GM19351 (cell line): ENCODE data around the gene ZCCHC4.

Source experiments
- ATAC-seq: cut with Tn5 transposase; IDR thresholded peaks from one replicate; pipeline ENCODE4 v1.9.1; 2021; ENCODE audit warnings: mild to moderate bottlenecking, moderate library complexity; ENCODE audit not compliant: unreplicated experiment

The ZCCHC4 gene

GRCh38 chr4:25312496-25313200, at the start of gene ZCCHC4:
TSS of gene ZCCHC4 (plus strand) at chr4:25312774. CDS start at chr4:25312810, 36 bp downstream.
- ATAC-seq = peak; percentile 78

GRCh38 chr4:25271866-25272265, 40.7 kb upstream of the ZCCHC4 start:
- ATAC-seq = no peak

GRCh38 chr4:25280210-25280609, 32.4 kb upstream of the ZCCHC4 start:
- ATAC-seq = no peak

GRCh38 chr4:25283948-25284347, 28.6 kb upstream of the ZCCHC4 start:
- ATAC-seq = no peak

- ATAC-seq = no peak
Observed at GRCh38 chr4:25284466-25284865, 28.1 kb upstream of the ZCCHC4 start.

- ATAC-seq = no peak
Observed at GRCh38 chr4:25290490-25291067, 22.0 kb upstream of the ZCCHC4 start.

- no peak for ATAC-seq
Observed at GRCh38 chr4:25291158-25291733, 21.3 kb upstream of the ZCCHC4 start.

GRCh38 chr4:25297528-25298242, 14.9 kb upstream of the ZCCHC4 start:
- ATAC-seq = peak; percentile 67

- no peak for ATAC-seq
Observed at GRCh38 chr4:25299476-25300203, 12.9 kb upstream of the ZCCHC4 start.

GRCh38 chr4:25301471-25301870, 11.1 kb upstream of the ZCCHC4 start:
- ATAC-seq = no peak

- ATAC-seq = no peak
Observed at GRCh38 chr4:25302626-25303025, 9.9 kb upstream of the ZCCHC4 start.

- no peak for ATAC-seq
Observed at GRCh38 chr4:25303578-25303977, 9.0 kb upstream of the ZCCHC4 start.

GRCh38 chr4:25306518-25307057, 6.0 kb upstream of the ZCCHC4 start:
- no peak for ATAC-seq

- ATAC-seq = no peak
Observed at GRCh38 chr4:25307596-25307995, 5.0 kb upstream of the ZCCHC4 start.

GRCh38 chr4:25308306-25308705, 4.3 kb upstream of the ZCCHC4 start:
- no peak for ATAC-seq

GRCh38 chr4:25308761-25309160, 3.8 kb upstream of the ZCCHC4 start:
- no peak for ATAC-seq

- ATAC-seq = peak; percentile 48
Observed at GRCh38 chr4:25310066-25310802, 2.3 kb upstream of the ZCCHC4 start.

GRCh38 chr4:25310803-25311166, 1.8 kb upstream of the ZCCHC4 start:
- no peak for ATAC-seq

- no peak for ATAC-seq
Observed at GRCh38 chr4:25313201-25313895, 774 bp downstream of the ZCCHC4 start.

GRCh38 chr4:25320336-25320735, 7.8 kb downstream of the ZCCHC4 start:
- no peak for ATAC-seq
